K562 (cell line): ENCODE results near the gene DIP2B. TPM values are rescaled to one million over a fixed set of nuclear protein-coding genes. Genes with fewer than 3 reads are reported as not detected.

Experiments used
- HDAC2 ChIP-seq: fragments of 450-650 bp; IDR thresholded peaks from 2 replicates; pipeline ENCODE4 v1.6.1; 2016; ENCODE audit warnings: mild to moderate bottlenecking
- HNRNPLL ChIP-seq: fragments of 200-400 bp; formaldehyde crosslinking; IDR thresholded peaks from 2 replicates; pipeline ENCODE4 v1.6.1; 2017; ENCODE audit warnings: low read length, low read depth, mild to moderate bottlenecking; ENCODE audit not compliant: poor library complexity, severe bottlenecking
- polyA plus RNA-seq, 8 experiments: library from polyadenylated mRNA; depleted of rRNA in 4 of 8; stranded (reverse) in 5 of 8; unstranded in 3 of 8; fragments of >200 nt; fragmentation: Nextera tagmentation in 2 of 8; fragmentation: Illumina TruSeq in 1 of 8; extraction: Ambion mirVana in 2 of 8; extraction: Trizol in 1 of 8; gene quantifications; 2 replicates each; pipeline versions ENCODE4 v1.2.1 to v1.2.3, GENCODE V29; 2011 to 2014; ENCODE audit warnings: inconsistent platforms in 1 of 8, missing spikeins in 1 of 8
- total RNA-seq, 7 experiments: library from RNA; depleted of rRNA in 6 of 7; stranded (reverse); fragments of >200 nt in 6 of 7; fragmentation: Illumina TruSeq in 2 of 7; extraction: Trizol in 2 of 7; gene quantifications; 2 replicates each; pipeline versions ENCODE4 v1.2.1 to v1.2.3, GENCODE V29; 2011 to 2021; ENCODE audit warnings: low replicate concordance in 1 of 7
- TF ChIP-seq, protein P1 (sequence below), 2 experiments: fragments of 450-650 bp; formaldehyde crosslinking in 1 of 2; IDR thresholded peaks; 2 replicates each; pipeline versions ENCODE4 v1.4.0 to v1.6.1; 2014 to 2020; ENCODE audit warnings: mild to moderate bottlenecking in 2 of 2, borderline replicate concordance in 1 of 2, low read depth in 1 of 2
- TF ChIP-seq, protein P2 (sequence below): sonication (generic); formaldehyde crosslinking; IDR thresholded peaks from 2 replicates; pipeline ENCODE4 v1.8.0; 2022; ENCODE audit warnings: mild to moderate bottlenecking, missing genetic modification reagents

Gene DIP2B
- total and polyA plus RNA-seq, 9 of the 15 experiments (the other 6 are each of a cell fraction or from before 2014, with no cell fraction given) = 4.6 to 26.1 (median 18.8) TPM

GRCh38 chr12:50696931-50697330 is 192.1 kb downstream of the DIP2B start (continued):
- TF ChIP-seq, protein P1, sequence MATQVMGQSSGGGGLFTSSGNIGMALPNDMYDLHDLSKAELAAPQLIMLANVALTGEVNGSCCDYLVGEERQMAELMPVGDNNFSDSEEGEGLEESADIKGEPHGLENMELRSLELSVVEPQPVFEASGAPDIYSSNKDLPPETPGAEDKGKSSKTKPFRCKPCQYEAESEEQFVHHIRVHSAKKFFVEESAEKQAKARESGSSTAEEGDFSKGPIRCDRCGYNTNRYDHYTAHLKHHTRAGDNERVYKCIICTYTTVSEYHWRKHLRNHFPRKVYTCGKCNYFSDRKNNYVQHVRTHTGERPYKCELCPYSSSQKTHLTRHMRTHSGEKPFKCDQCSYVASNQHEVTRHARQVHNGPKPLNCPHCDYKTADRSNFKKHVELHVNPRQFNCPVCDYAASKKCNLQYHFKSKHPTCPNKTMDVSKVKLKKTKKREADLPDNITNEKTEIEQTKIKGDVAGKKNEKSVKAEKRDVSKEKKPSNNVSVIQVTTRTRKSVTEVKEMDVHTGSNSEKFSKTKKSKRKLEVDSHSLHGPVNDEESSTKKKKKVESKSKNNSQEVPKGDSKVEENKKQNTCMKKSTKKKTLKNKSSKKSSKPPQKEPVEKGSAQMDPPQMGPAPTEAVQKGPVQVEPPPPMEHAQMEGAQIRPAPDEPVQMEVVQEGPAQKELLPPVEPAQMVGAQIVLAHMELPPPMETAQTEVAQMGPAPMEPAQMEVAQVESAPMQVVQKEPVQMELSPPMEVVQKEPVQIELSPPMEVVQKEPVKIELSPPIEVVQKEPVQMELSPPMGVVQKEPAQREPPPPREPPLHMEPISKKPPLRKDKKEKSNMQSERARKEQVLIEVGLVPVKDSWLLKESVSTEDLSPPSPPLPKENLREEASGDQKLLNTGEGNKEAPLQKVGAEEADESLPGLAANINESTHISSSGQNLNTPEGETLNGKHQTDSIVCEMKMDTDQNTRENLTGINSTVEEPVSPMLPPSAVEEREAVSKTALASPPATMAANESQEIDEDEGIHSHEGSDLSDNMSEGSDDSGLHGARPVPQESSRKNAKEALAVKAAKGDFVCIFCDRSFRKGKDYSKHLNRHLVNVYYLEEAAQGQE (IDR thresholded peaks at IDR 0.05; ENCODE audit: borderline replicate concordance) = no peak
- TF ChIP-seq, protein P1 (CRISPR knock-in tag; IDR thresholded peaks at IDR 0.05; ENCODE audit: low read depth) = no peak
- TF ChIP-seq, protein P2, sequence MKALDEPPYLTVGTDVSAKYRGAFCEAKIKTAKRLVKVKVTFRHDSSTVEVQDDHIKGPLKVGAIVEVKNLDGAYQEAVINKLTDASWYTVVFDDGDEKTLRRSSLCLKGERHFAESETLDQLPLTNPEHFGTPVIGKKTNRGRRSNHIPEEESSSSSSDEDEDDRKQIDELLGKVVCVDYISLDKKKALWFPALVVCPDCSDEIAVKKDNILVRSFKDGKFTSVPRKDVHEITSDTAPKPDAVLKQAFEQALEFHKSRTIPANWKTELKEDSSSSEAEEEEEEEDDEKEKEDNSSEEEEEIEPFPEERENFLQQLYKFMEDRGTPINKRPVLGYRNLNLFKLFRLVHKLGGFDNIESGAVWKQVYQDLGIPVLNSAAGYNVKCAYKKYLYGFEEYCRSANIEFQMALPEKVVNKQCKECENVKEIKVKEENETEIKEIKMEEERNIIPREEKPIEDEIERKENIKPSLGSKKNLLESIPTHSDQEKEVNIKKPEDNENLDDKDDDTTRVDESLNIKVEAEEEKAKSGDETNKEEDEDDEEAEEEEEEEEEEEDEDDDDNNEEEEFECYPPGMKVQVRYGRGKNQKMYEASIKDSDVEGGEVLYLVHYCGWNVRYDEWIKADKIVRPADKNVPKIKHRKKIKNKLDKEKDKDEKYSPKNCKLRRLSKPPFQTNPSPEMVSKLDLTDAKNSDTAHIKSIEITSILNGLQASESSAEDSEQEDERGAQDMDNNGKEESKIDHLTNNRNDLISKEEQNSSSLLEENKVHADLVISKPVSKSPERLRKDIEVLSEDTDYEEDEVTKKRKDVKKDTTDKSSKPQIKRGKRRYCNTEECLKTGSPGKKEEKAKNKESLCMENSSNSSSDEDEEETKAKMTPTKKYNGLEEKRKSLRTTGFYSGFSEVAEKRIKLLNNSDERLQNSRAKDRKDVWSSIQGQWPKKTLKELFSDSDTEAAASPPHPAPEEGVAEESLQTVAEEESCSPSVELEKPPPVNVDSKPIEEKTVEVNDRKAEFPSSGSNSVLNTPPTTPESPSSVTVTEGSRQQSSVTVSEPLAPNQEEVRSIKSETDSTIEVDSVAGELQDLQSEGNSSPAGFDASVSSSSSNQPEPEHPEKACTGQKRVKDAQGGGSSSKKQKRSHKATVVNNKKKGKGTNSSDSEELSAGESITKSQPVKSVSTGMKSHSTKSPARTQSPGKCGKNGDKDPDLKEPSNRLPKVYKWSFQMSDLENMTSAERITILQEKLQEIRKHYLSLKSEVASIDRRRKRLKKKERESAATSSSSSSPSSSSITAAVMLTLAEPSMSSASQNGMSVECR (CRISPR knock-in tag) = no peak
- TF ChIP-seq HDAC2 (no peak), HNRNPLL (no peak)
